HG02571 (cell line): ENCODE results near the gene PPM1M.

Experiments
- ATAC-seq: cut with Tn5 transposase; IDR thresholded peaks from one replicate; pipeline ENCODE4 v1.9.1; 2021; ENCODE audit warnings: mild to moderate bottlenecking, moderate library complexity; ENCODE audit not compliant: unreplicated experiment

PPM1M gene

GRCh38 chr3:52294320-52295150, 49.0 kb downstream of the PPM1M start:
- ATAC-seq, result no peak

- no peak for ATAC-seq
Measured at GRCh38 chr3:52295671-52296208, 50.2 kb downstream of the PPM1M start.

- no peak for ATAC-seq
Measured at GRCh38 chr3:52297242-52298148, 51.9 kb downstream of the PPM1M start.

GRCh38 chr3:52298149-52299098, 52.9 kb downstream of the PPM1M start:
- ATAC-seq, result no peak

GRCh38 chr3:52299247-52299878, 53.8 kb downstream of the PPM1M start:
- no peak for ATAC-seq
